Measurements from ENCODE around the gene AQR.
"Not testable (repeated sequence)": the region's sequence is repeated elsewhere in the genome, so short reads cannot be mapped to it uniquely, and the experiment has no call there.

AQR gene

DNA sequence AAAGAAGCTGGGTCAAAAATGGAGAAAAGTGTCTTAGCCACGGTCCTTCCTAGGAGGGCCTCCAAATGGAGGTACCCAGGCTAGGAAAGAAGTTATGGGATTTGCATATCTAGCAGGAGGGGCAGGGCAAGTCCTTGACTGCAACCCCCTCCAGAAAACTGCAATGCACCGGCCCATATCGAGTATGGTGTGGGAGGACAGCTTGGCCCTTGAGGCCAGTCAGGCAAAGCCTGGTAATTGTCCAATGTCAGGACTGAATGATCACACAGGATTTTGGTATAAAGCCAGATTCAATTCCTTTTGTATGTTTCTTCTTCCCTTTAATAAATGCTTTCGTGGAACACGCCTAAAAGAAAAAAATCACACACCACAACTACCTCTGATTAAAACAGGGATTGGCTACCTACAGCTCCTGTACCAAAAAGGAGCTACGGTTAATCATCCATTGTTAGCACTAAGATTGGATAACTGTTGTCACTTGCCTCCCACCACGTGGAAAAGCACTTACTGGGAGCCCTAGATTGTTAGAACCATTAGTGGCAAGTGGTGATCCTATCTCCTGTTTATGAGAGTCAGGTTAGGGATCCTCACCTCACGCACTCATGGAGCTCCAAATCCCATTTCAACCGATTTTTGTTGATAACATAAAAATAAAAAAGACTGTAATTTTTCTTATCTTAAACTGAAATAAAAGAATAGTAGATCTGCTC lies 17.4 kb upstream of the AQR start:
- Histone ChIP-seq H3K27me3 (ENCODE audit: insufficient read depth, low read length) (no peaks in the 10 kb centered on the region), H3K4me3 (ENCODE audit: low read length) (peak overlapping the region; percentile 66), H2AFZ (ENCODE audit: low read depth, low read length) (no peak overlapping the region), H3K36me3 (ENCODE audit: insufficient read depth, low read length) (peaks cover 28% of the 10 kb centered on the region), H3K4me1 (ENCODE audit: insufficient read depth, low read length) (peaks cover 15% of the 10 kb centered on the region), H3K9me3 (ENCODE audit: low read length) (no peaks in the 10 kb centered on the region)

DNA sequence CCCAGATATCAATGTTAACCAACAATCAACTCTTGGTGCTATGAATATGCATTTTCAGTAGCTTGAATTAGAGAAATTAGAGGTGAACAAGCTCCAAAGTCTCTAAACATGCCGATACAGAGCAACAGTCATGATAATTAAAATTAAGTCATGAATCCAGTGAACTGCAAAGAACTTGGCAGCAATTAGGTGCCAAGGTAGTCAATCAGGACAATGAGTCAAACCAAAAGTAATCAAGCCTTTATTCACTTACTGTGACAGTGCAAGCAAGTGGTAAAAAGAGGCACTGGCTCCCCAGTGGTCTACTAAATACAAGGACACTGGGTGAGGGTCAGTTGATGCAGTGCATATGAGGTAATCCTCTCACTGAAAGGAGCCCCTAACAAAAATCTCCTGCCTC lies 16.8 kb upstream of the AQR start:
- Histone ChIP-seq H2AFZ (ENCODE audit: low read depth, low read length) (no peak overlapping the region), H3K4me1 (ENCODE audit: insufficient read depth, low read length) (peaks cover 15% of the 10 kb centered on the region), H3K4me3 (ENCODE audit: low read length) (peak overlapping the region; percentile 66), H3K9me3 (ENCODE audit: low read length) (no peaks in the 10 kb centered on the region), H3K27me3 (ENCODE audit: insufficient read depth, low read length) (no peaks in the 10 kb centered on the region), H3K36me3 (ENCODE audit: insufficient read depth, low read length) (peaks cover 33% of the 10 kb centered on the region)

DNA sequence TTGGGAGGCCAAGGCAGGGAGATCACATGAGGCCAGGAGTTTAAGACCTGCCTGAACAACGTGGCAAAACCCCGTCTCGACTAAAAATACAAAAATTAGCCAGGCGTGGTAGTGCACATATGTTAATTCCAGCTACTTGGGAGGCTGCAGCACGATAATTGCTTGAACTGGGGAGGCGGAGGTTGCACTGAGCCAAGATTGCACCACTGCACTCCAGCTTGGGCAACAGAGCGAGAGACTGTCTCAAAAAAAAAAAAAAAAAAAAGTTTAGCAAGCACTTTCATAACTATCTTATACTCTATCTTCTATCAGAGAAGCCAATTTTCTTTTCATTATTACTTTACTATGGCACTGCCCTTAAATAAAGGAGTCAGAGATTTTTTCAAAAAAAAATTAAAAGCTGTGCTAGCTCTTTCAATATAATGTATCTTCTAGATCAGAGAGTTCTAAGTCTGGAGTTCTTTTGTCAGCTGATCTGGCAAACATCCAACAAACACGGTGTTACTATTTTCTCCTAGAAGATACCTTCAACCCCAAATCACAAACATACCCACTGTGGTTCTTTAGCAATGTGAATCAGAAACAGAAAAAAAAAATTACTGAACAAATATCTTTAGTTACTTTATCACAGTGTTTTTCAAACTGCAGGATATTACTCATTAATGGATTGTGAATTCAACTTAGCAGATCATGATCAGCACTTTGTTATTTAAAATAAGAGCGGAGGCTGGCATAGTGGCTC lies 15.5 kb upstream of the AQR start:
- H3K4me3 ChIP-seq (ENCODE audit: low read length) = no peak overlapping the region
- H3K27me3 ChIP-seq (ENCODE audit: insufficient read depth, low read length) = no peaks in the 10 kb centered on the region
- H3K36me3 ChIP-seq (ENCODE audit: insufficient read depth, low read length) = peaks cover 35% of the 10 kb centered on the region
- H2AFZ ChIP-seq (ENCODE audit: low read depth, low read length) = no peak overlapping the region
- H3K9me3 ChIP-seq (ENCODE audit: low read length) = no peaks in the 10 kb centered on the region
- peaks cover 15% of the 10 kb centered on the region for H3K4me1 ChIP-seq (ENCODE audit: insufficient read depth, low read length)

DNA sequence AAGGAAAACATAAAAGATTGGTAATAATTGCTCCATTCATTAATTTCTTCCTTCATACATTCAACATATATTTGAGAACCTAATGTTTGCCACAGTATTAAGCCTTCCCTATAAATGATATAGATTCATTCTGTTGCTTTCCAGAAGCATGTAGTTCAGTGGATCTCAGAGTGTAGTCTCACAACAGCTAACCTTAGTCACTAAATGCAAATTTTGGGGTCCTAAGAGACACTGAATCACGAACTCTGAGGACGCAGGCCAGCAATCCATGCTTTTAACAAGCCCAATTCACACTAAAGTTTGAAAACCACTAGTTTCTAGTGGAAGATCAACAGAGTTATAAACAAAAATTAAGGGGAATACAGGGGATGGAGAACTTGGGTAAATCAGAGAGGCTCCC lies 7.2 kb upstream of the AQR start:
- Histone ChIP-seq H3K4me1 (ENCODE audit: insufficient read depth, low read length) (no peaks in the 10 kb centered on the region), H3K36me3 (ENCODE audit: insufficient read depth, low read length) (peaks cover 14% of the 10 kb centered on the region), H3K27me3 (ENCODE audit: insufficient read depth, low read length) (no peaks in the 10 kb centered on the region), H3K9me3 (ENCODE audit: low read length) (no peaks in the 10 kb centered on the region), H2AFZ (ENCODE audit: low read depth, low read length) (no peak overlapping the region), H3K4me3 (ENCODE audit: low read length) (no peak overlapping the region)

- no peak overlapping the region for H3K4me3 ChIP-seq (ENCODE audit: low read length)
- H2AFZ ChIP-seq (ENCODE audit: low read depth, low read length) = no peak overlapping the region
- no peaks in the 10 kb centered on the region for H3K27me3 ChIP-seq (ENCODE audit: insufficient read depth, low read length)
- peaks cover 8% of the 10 kb centered on the region for H3K36me3 ChIP-seq (ENCODE audit: insufficient read depth, low read length)
- H3K9me3 ChIP-seq (ENCODE audit: low read length) = no peaks in the 10 kb centered on the region
- H3K4me1 ChIP-seq (ENCODE audit: insufficient read depth, low read length) = no peaks in the 10 kb centered on the region
Observed at GRCh38 chr15:34976073-34976472, 6.5 kb upstream of the AQR start.

DNA sequence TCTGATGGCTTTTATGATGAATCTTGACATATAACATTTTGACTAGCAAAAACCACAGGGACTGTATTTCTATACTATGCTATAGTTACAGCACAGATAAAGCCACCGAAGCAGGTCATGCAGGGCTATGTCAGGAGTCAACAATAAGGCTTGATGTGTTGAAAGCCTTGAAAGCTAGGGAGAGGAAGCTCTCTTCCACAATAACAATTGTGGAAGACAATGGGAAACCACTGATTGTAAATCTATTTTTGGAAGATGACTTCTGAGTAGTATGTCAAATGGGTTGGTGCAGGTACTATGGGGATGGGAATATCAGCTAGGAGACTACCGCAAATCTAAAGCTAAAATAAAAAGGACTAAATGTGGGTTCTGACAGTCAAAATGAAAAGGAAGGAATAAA lies 4.0 kb upstream of the AQR start:
- peaks cover 8% of the 10 kb centered on the region for H3K36me3 ChIP-seq (ENCODE audit: insufficient read depth, low read length)

GRCh38 chr15:34970098-34970643 lies 629 bp upstream of the AQR start:
- H3K4me3 ChIP-seq (ENCODE audit: low read length) = peak overlapping the region; percentile 81
- H3K4me1 ChIP-seq (ENCODE audit: insufficient read depth, low read length); H3K27me3 ChIP-seq (ENCODE audit: insufficient read depth, low read length); H3K36me3 ChIP-seq (ENCODE audit: insufficient read depth, low read length); H3K9me3 ChIP-seq (ENCODE audit: low read length): not testable (repeated sequence)
- peak overlapping the region; percentile 30 for H2AFZ ChIP-seq (ENCODE audit: low read depth, low read length)

More for the DNA sequence above, 4.0 kb upstream of the AQR start:
- H3K4me3 ChIP-seq (ENCODE audit: low read length) = no peak overlapping the region
- no peaks in the 10 kb centered on the region for H3K27me3 ChIP-seq (ENCODE audit: insufficient read depth, low read length)
- no peak overlapping the region for H2AFZ ChIP-seq (ENCODE audit: low read depth, low read length)
- peaks cover 3% of the 10 kb centered on the region for H3K4me1 ChIP-seq (ENCODE audit: insufficient read depth, low read length)
- H3K9me3 ChIP-seq (ENCODE audit: low read length) = no peaks in the 10 kb centered on the region

- peaks cover 27% of the 10 kb centered on the region for H3K36me3 ChIP-seq (ENCODE audit: insufficient read depth, low read length)
- no peaks in the 10 kb centered on the region for H3K27me3 ChIP-seq (ENCODE audit: insufficient read depth, low read length)
- peaks cover 7% of the 10 kb centered on the region for H3K4me1 ChIP-seq (ENCODE audit: insufficient read depth, low read length)
- no peaks in the 10 kb centered on the region for H3K9me3 ChIP-seq (ENCODE audit: low read length)
- no peak overlapping the region for H2AFZ ChIP-seq (ENCODE audit: low read depth, low read length)
- no peak overlapping the region for H3K4me3 ChIP-seq (ENCODE audit: low read length)
Observed at GRCh38 chr15:34964277-34964676, 5.3 kb downstream of the AQR start.

DNA sequence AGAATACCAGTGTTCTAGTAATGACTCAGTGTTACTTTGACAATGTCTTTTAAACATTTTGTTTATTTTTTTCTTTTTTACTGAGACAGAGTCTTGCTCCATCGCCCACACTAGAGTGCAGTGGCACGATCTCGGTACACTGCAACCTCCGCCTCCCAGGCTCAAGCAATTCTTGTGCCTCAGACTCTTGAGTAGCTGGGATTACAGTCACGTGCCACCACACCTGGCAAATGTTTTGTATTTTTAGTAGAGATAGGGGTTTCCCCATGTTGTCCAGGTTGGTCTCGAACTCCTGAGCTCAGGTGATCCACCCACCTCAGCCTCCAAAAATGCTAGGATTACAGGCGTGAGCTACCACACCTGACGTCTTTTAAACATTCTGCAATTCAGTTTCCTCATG lies 15.7 kb downstream of the AQR start:
- Histone ChIP-seq H3K36me3 (ENCODE audit: insufficient read depth, low read length) (peaks cover 33% of the 10 kb centered on the region), H3K9me3 (ENCODE audit: low read length) (no peaks in the 10 kb centered on the region), H3K27me3 (ENCODE audit: insufficient read depth, low read length) (no peaks in the 10 kb centered on the region), H2AFZ (ENCODE audit: low read depth, low read length) (no peak overlapping the region), H3K4me3 (ENCODE audit: low read length) (no peak overlapping the region), H3K4me1 (ENCODE audit: insufficient read depth, low read length) (no peaks in the 10 kb centered on the region)

GRCh38 chr15:34952481-34952880 lies 17.1 kb downstream of the AQR start:
- H3K9me3 ChIP-seq (ENCODE audit: low read length) = no peaks in the 10 kb centered on the region
- H3K27me3 ChIP-seq (ENCODE audit: insufficient read depth, low read length) = no peaks in the 10 kb centered on the region
- H3K4me1 ChIP-seq (ENCODE audit: insufficient read depth, low read length) = no peaks in the 10 kb centered on the region
- H3K36me3 ChIP-seq (ENCODE audit: insufficient read depth, low read length) = peaks cover 44% of the 10 kb centered on the region
- H3K4me3 ChIP-seq (ENCODE audit: low read length) = no peak overlapping the region
- H2AFZ ChIP-seq (ENCODE audit: low read depth, low read length) = no peak overlapping the region

DNA sequence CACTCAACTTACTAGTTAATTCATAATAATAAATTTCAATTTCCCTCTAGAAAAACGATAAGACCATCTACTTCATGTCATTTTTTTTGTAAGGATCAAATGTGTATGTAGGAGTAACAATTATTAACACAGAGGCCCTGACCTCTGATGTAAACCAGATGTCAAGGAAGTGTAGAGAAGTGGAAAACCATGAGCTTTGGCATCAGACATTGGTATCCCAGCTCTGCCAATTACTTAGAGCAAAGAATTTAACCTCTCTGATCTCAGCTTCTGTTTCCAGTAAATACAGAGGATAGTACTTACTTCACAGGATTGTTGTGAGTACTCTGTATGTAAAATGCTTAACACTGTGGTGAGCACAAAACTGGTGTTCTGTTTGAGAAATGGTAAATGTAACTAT lies 17.5 kb downstream of the AQR start:
- Histone ChIP-seq H3K4me1 (ENCODE audit: insufficient read depth, low read length) (no peaks in the 10 kb centered on the region), H3K36me3 (ENCODE audit: insufficient read depth, low read length) (peaks cover 44% of the 10 kb centered on the region), H3K9me3 (ENCODE audit: low read length) (no peaks in the 10 kb centered on the region), H3K27me3 (ENCODE audit: insufficient read depth, low read length) (no peaks in the 10 kb centered on the region), H3K4me3 (ENCODE audit: low read length) (no peak overlapping the region), H2AFZ (ENCODE audit: low read depth, low read length) (no peak overlapping the region)

- H3K36me3 ChIP-seq (ENCODE audit: insufficient read depth, low read length) = peaks cover 52% of the 10 kb centered on the region
- no peak overlapping the region for H3K4me3 ChIP-seq (ENCODE audit: low read length)
- H2AFZ ChIP-seq (ENCODE audit: low read depth, low read length) = no peak overlapping the region
- no peaks in the 10 kb centered on the region for H3K27me3 ChIP-seq (ENCODE audit: insufficient read depth, low read length)
- H3K4me1 ChIP-seq (ENCODE audit: insufficient read depth, low read length) = no peaks in the 10 kb centered on the region
- no peaks in the 10 kb centered on the region for H3K9me3 ChIP-seq (ENCODE audit: low read length)
Observed at GRCh38 chr15:34944936-34945335, 24.6 kb downstream of the AQR start.

DNA sequence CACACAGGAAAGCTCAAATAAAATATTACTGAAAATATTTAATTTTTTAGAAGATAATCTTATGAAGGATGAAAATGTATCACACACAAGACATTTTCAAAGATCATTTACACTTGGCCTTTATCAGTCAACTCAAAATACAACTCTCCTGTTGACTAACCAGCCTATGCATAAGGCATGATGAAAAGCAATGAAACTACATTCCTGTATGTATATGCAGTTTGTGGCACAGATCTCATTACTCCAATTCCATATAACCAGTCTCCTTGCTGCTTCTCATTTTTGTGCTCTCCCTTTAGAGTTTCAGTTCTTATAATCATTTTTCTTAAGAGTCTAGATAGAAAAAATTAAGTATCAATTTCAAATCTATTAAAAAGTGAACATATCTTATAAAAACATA lies 25.8 kb downstream of the AQR start:
- Histone ChIP-seq H3K9me3 (ENCODE audit: low read length) (no peaks in the 10 kb centered on the region), H3K27me3 (ENCODE audit: insufficient read depth, low read length) (no peaks in the 10 kb centered on the region), H3K4me1 (ENCODE audit: insufficient read depth, low read length) (no peaks in the 10 kb centered on the region), H2AFZ (ENCODE audit: low read depth, low read length) (no peak overlapping the region), H3K36me3 (ENCODE audit: insufficient read depth, low read length) (peaks cover 63% of the 10 kb centered on the region), H3K4me3 (ENCODE audit: low read length) (no peak overlapping the region)
